OCI-LY1 (cell line): ENCODE data around the gene HOMER1.
A peak's percentile ranks its signal among the peaks of the same experiment; 100 is the strongest.

Experiments used
- EZH2 ChIP-seq: fragments of 200-600 bp; sonication (generic), shearing (Covaris generic); IDR thresholded peaks from 2 replicates; pipeline ENCODE4 v1.8.0; 2017; ENCODE audit warnings: borderline replicate concordance, mixed run types, mild to moderate bottlenecking, antibody characterized with exemption, low read length, moderate library complexity, mixed read lengths
- TF ChIP-seq, protein P1 (sequence below): fragments of 200-600 bp; sonication (generic), shearing (Covaris generic); IDR thresholded peaks from 2 replicates; pipeline ENCODE4 v1.5.1; 2017; ENCODE audit warnings: mild to moderate bottlenecking, antibody characterized with exemption, low read length, moderate library complexity, mixed read lengths

DNA sequence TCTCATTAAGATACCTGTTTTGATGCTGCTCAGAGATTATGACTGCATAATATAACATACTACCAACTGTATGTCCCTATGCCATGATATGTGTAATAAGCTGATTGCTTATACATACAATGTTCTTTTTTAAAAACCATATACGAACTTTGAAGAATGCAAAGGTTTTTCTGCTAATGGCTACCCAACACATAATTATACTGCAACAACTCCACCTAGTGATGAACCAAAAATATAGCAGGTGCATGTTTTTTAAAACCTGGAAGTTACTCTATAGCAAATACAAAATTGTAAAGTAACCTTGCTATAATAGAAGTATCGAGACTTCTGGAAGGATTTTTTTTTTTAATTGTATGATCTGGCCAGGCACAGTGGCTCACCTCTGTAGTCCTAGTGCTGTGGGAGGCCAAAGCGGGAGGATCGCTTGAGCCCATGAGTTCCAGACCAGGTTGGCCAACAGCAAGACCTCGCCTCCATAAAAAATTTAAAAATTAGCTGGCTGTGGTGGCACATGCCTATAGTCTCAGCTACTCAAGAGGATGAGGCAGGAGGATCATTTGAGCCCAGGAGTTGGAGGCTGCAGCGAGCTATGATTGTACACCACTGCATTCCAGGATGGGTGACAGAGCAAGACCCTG is 49.1 kb downstream of the HOMER1 start:
- TF ChIP-seq, protein P1, sequence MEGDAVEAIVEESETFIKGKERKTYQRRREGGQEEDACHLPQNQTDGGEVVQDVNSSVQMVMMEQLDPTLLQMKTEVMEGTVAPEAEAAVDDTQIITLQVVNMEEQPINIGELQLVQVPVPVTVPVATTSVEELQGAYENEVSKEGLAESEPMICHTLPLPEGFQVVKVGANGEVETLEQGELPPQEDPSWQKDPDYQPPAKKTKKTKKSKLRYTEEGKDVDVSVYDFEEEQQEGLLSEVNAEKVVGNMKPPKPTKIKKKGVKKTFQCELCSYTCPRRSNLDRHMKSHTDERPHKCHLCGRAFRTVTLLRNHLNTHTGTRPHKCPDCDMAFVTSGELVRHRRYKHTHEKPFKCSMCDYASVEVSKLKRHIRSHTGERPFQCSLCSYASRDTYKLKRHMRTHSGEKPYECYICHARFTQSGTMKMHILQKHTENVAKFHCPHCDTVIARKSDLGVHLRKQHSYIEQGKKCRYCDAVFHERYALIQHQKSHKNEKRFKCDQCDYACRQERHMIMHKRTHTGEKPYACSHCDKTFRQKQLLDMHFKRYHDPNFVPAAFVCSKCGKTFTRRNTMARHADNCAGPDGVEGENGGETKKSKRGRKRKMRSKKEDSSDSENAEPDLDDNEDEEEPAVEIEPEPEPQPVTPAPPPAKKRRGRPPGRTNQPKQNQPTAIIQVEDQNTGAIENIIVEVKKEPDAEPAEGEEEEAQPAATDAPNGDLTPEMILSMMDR = peak; percentile 75
- no peak for TF ChIP-seq EZH2
